Activated naive CD4-positive, alpha-beta T cell treated with anti-CD3 and anti-CD28 coated beads, Interleukin-2, amount 10 ng/mL, durations not matched to agents 5 hours and 36 hours (primary cell): ENCODE measurements around the gene HARS1. TPM values are rescaled to one million over a fixed set of nuclear protein-coding genes. Genes with fewer than 3 reads are reported as not detected.

ENCODE experiments used
- microRNA-seq: library from miRNA; unstranded; fragments of <30 nt; microRNA quantifications from one replicate; pipeline ENCODE4 v1.2.0, GENCODE V29; 2022; ENCODE audit warnings: borderline microRNAs expressed, borderline replicate concordance
- total RNA-seq, 2 experiments: library from RNA; stranded (reverse); gene quantifications; one replicate each; pipeline ENCODE4 v1.2.3, GENCODE V29; 2021

The HARS1 gene
- 10 to 100 TPM; 69.7 to 74.2 TPM for total RNA-seq

GRCh38 chr5:140690941-140691924, at the start of gene HARS1, which contains the start of gene HARS2:
Gene HARS1, minus strand, starts transcription at chr5:140691370. Its CDS starts 66 bp downstream, at chr5:140691304.
Gene HARS2, plus strand, starts transcription at chr5:140691455. Its CDS starts 194 bp downstream, at chr5:140691649.

GRCh38 chr5:140700177-140701144, 9.3 kb upstream of the HARS1 start, which contains the start of gene ZMAT2:
Gene ZMAT2, plus strand, starts transcription at chr5:140700447. Its CDS starts 14 bp downstream, at chr5:140700461.

GRCh38 chr5:140673187-140673976, 17.8 kb downstream of the HARS1 start, which contains the start of gene DND1:
Gene DND1, minus strand, starts transcription at chr5:140673576. Its CDS starts 34 bp downstream, at chr5:140673542.

GRCh38 chr5:140664359-140665119, 26.6 kb downstream of the HARS1 start, which contains the start of gene WDR55:
Gene WDR55, plus strand, starts transcription at chr5:140664904. Its CDS starts 9 bp downstream, at chr5:140664913.

GRCh38 chr5:140639148-140639981, 51.8 kb downstream of the HARS1 start, which contains the start of gene TMCO6:
Gene TMCO6, plus strand, starts transcription at chr5:140639451. Its CDS starts 77 bp downstream, at chr5:140639528.

GRCh38 chr5:140633021-140633471, 58.1 kb downstream of the HARS1 start, which contains the start of gene CD14:
Gene CD14, minus strand, starts transcription at chr5:140633175. Its CDS starts 104 bp downstream, at chr5:140633071.

Small RNA genes within 50 kb of the gene (microRNA-seq; reads per million reads assigned to microRNA genes)
- 1.7 reads per million for gene MIR3655

Other genes starting within 250 kb of the HARS1 start
- gene EIF4EBP3, start 143.7 kb downstream of the HARS1 start, total RNA-seq, result 10 to 100 TPM; 13.2 to 15.4 TPM
- gene SRA1, start 133.9 kb downstream of the HARS1 start, total RNA-seq, result 10 to 100 TPM; 32.8 to 33.4 TPM
- gene APBB3, start 126.8 kb downstream of the HARS1 start, total RNA-seq, result 10 to 100 TPM; 33.3 to 33.9 TPM
- 10 to 100 TPM; 74.6 to 80.4 TPM for gene SLC35A4, start 126.5 kb downstream of the HARS1 start, total RNA-seq
- gene CD14, start 58.2 kb downstream of the HARS1 start, total RNA-seq, result under 1 TPM; 0.66 to 0.77 TPM
- 10 to 100 TPM; 35.5 to 38.1 TPM for gene TMCO6, start 51.9 kb downstream of the HARS1 start, total RNA-seq
- 10 to 100 TPM; 70.9 to 72.6 TPM for gene NDUFA2, start 43.7 kb downstream of the HARS1 start, total RNA-seq
- gene IK, start 43.5 kb downstream of the HARS1 start, total RNA-seq, result 100 to 1,000 TPM; 118 to 121 TPM
- 10 to 100 TPM; 34.2 to 34.7 TPM for gene WDR55, start 26.5 kb downstream of the HARS1 start, total RNA-seq
- 1 to 10 TPM; 2.5 to 2.9 TPM for gene DND1, start 17.8 kb downstream of the HARS1 start, total RNA-seq
- 10 to 100 TPM; 32.3 to 35.3 TPM for gene HARS2, start 85 bp upstream of the HARS1 start, total RNA-seq
- gene ZMAT2, start 9.1 kb upstream of the HARS1 start, total RNA-seq, result 10 to 100 TPM; 56.1 to 56.9 TPM
- gene PCDHA1, start 94.8 kb upstream of the HARS1 start, total RNA-seq, result not detected
- not detected for gene PCDHA2, start 103.5 kb upstream of the HARS1 start, total RNA-seq
- gene PCDHA3, start 109.7 kb upstream of the HARS1 start, total RNA-seq, result not detected
- not detected for gene PCDHA4, start 115.7 kb upstream of the HARS1 start, total RNA-seq
- not detected for gene PCDHA5, start 130.2 kb upstream of the HARS1 start, total RNA-seq
- not detected for gene PCDHA6, start 136.6 kb upstream of the HARS1 start, total RNA-seq
- not detected for gene PCDHA7, start 142.9 kb upstream of the HARS1 start, total RNA-seq
- not detected for gene PCDHA8, start 149.8 kb upstream of the HARS1 start, total RNA-seq
- gene PCDHA9, start 157.0 kb upstream of the HARS1 start, total RNA-seq, result not detected
- gene PCDHA10, start 164.5 kb upstream of the HARS1 start, total RNA-seq, result not detected
- gene PCDHA11, start 177.6 kb upstream of the HARS1 start, total RNA-seq, result not detected
- not detected for gene PCDHA12, start 183.9 kb upstream of the HARS1 start, total RNA-seq
- gene PCDHA13, start 190.8 kb upstream of the HARS1 start, total RNA-seq, result not detected
- not detected for gene PCDHAC1, start 234.9 kb upstream of the HARS1 start, total RNA-seq